Bone marrow (tissue), 2 donors: ENCODE data around the gene SYTL5.
"Not testable (repeated sequence)": the region's sequence is repeated elsewhere in the genome, so short reads cannot be mapped to it uniquely, and the experiment has no call there.

ENCODE experiments used
- DNase-seq, 2 donors: peaks; one replicate each; lab custom pipeline; 2025; lab: John Stamatoyannopoulos, UW

Gene SYTL5

GRCh38 chrX:38006291-38006690 lies at the start of gene SYTL5:
SYTL5 (plus strand) TSS chrX:38006553; CDS start chrX:38033890, 27,337 bp downstream.
- no peak for DNase-seq

DNA sequence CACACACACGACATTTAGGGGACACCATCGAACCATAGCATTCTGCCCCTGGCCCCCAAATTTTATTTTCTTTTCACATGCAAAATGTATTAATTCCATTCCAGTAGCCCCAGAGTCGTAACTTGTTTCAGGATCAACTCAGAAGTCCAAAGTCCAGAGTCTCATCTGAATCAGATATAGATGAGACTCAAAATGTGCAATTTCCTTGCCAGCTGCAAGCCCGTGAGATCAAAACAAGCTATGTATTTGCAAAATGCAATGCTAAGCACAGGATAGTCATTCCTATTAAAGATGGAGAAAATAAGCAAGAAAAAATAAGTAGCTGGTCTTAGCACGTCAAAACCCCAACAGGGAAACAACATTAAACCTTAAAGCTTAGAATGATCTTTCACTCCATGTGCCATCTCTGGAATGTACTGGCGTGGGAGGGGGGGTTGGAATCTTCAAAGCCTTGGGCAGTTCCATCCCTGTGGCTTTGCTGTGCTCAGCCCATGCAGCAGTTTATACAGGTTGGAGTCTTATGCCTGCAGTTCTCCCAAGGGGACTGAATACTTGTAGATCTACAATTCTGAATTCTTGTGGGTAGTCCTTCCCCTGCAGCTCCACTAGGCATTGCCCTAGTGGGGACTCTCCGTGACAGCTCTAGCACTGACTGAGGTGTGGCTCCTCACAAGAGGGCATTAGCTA lies 47.7 kb upstream of the SYTL5 start:
- no peak for DNase-seq

GRCh38 chrX:37959212-37960021 lies 46.9 kb upstream of the SYTL5 start:
- DNase-seq = no peak

GRCh38 chrX:37961118-37961517 lies 45.2 kb upstream of the SYTL5 start:
- no peak for DNase-seq

GRCh38 chrX:37967714-37968113 lies 38.6 kb upstream of the SYTL5 start:
- no peak for DNase-seq

GRCh38 chrX:37975421-37975820 lies 30.9 kb upstream of the SYTL5 start:
- DNase-seq = no peak

DNA sequence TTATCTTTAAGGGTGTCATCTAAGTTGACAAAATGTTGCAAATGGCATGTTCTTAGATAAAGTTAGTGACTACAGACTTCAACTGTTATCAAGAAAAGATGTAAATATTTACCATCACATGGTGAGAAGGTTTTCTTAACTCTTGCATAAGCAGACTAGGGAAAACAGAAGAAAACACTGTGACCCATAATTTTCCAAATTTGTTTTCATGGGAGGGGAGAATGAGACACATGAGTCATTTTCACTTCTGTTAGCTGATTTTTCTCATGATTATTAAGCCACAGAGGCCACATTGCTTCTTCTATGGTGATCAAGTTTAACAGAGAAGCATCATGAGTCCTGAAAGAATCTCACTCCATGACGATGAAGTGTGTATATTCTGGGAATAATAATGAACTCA lies 30.2 kb upstream of the SYTL5 start:
- no peak for DNase-seq

GRCh38 chrX:37984880-37985279 lies 21.5 kb upstream of the SYTL5 start:
- DNase-seq = no peak

- DNase-seq = no peak
These were observed 19.5 kb upstream of the SYTL5 start for GRCh38 chrX:37986893-37987292.

- no peak for DNase-seq
These were observed 17.0 kb upstream of the SYTL5 start for GRCh38 chrX:37989304-37989703.

- not testable (repeated sequence) for DNase-seq
These were observed 15.1 kb upstream of the SYTL5 start for GRCh38 chrX:37991303-37991702.

GRCh38 chrX:37993176-37993575 lies 13.2 kb upstream of the SYTL5 start:
- no peak for DNase-seq

DNA sequence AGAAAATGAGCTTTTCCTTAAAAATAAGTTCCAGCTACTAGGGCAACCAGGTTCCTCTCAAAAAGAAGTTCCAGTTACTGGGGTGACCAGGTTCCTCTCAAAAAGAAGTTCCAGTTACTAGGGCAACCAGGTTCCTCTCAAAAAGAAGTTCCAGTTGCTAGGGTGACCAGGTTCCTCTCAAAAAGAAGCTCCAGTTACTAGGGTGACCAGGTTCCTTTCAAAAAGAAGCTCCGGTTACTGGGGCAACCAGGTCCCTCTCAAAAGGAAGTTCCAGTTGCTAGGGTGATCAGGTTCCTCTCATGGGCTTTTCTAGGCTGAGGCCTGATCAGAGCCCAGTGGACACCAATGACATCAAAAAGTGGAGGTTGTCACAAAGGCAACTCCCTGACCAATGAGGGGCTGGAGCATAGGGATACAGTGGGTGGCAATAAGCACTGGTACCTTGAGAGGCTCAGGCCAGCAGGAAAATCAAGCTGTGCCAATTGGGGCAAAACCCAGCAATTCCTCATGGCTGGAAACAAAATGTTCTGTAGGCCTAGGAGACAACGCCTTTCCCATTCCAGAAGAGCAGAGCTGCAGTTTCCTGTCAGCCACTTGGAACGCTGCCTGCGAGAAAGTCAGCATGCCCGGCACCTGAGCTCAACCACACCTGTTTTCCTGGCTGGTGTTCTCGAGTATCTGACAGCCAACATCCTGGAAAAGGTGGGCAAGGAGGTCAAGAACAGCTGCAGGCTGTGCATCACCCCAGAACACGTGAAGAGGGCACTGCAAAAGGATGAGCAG lies 12.3 kb upstream of the SYTL5 start:
- DNase-seq = no peak

GRCh38 chrX:37995428-37995827 lies 10.9 kb upstream of the SYTL5 start:
- no peak for DNase-seq

GRCh38 chrX:37997096-37997495 lies 9.3 kb upstream of the SYTL5 start:
- DNase-seq = no peak

GRCh38 chrX:37998586-37999262 lies 7.6 kb upstream of the SYTL5 start:
- DNase-seq = no peak

DNA sequence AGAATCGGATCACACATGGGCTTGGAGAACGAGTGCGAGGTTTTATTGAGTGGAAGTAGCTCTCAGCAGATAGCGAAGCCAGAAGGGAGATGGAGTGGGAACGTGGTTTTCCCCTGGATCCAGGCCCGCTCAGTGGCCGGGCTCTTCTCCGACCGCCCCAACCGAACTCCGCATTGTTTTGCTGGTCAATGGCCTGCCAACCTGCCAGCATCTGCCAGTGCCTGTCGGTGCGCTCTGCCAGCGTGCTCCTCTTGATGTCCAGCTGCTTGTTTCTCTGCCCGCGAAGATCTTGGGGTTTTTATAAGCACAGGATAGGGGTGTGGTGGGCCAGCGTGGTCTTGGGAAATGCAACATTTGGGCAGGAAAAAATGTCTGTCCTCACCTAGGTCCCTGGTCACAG lies 5.6 kb upstream of the SYTL5 start:
- no peak for DNase-seq

DNA sequence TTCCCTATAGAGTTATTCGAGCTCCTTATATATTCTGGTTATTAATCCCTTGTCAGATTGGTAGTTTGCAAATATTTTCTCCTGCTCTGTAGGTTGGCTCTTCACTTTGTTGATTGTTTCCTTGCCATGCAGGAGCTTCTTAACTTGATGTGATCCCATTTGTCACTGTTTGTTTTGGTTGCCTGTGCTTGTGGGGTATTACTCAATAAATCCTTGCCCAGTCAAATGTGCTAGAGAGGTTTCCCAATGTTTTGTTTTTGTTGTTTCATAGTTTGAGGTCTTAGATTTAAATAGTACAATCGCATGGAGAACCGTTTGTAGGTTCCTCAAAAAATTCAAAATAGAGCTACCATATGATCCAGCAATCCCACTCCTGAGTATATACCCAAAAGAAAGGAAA lies 2.3 kb upstream of the SYTL5 start:
- DNase-seq = no peak

GRCh38 chrX:38006778-38007177 lies 425 bp downstream of the SYTL5 start:
- DNase-seq = no peak

- no peak for DNase-seq
These were observed 2.3 kb downstream of the SYTL5 start for GRCh38 chrX:38008658-38009057.

DNA sequence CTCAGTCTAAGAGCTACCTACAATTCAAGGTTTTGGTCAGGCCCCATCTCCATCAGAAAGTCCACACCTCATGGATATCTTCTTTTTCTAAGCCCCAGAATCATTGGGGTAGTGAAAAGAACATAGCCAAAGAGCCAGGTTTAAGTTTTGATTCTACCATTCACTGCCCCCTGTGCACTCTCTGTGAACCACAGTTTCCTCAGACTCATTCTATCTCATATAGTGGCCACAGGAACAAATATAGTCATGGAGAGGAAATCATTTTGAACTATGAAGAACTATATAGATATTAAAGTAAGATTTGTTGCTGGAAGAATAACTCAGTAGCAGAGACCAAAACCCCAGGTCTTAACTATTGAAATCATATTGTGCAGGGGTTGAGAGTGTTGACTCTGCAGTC lies 3.3 kb downstream of the SYTL5 start:
- no peak for DNase-seq

- DNase-seq = no peak
These were observed 12.5 kb downstream of the SYTL5 start for GRCh38 chrX:38018766-38019425.
